NCI-H226 (cell line): ENCODE results near the gene BARX2.
A peak's percentile ranks its signal among the peaks of the same experiment; 100 is the strongest.

ENCODE experiments used
- DNase-seq: peaks from one replicate; pipeline ENCODE4 v3.0.0-alpha.2; 2015

BARX2 gene

DNA sequence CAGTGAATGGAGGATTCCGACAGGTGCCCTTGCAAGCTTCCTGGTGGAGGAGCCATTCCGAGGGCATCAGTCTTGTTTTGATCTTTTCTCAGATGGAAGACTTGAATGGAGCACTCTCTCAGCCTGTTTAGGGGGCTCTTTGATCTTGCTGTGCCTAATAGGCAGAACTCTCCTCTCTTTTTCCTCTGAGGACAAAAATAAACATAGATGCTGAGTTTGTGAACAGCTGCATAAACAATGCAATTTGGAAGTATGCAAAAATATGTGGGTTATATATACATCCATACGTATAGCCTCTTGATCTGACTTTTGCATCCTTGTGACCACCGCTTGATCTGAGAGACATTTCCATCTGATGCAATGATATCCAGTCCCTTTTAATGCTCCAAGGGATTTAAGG is 29.1 kb downstream of the BARX2 start:
- DNase-seq, result no peak

DNA sequence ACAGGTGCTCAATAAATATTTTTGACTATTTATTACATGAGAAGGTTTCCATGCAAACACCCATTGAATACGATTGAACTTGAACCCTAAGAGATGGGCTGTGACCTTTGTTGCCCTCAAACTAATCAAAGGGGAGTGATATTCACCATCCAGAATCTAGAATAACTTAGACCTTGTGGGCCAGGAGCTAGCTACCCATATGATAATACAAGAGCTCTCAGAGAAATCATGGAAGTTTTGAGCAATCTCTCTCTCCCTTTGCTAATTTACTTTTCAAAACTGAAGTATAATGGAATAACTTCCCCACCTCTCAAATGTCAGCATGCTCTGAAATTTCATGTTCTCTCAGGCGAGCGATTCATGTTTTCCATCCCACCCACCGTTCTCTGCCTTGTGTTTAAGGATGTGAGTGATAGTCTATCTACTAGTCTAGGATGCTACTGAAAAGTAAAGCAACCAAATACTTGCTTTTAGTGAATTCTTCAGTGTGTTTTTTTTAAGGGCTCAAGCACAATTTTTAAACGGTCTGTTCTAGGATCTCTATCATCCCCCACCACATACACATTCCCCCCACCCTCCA is 33.3 kb downstream of the BARX2 start:
- DNase-seq, result no peak

DNA sequence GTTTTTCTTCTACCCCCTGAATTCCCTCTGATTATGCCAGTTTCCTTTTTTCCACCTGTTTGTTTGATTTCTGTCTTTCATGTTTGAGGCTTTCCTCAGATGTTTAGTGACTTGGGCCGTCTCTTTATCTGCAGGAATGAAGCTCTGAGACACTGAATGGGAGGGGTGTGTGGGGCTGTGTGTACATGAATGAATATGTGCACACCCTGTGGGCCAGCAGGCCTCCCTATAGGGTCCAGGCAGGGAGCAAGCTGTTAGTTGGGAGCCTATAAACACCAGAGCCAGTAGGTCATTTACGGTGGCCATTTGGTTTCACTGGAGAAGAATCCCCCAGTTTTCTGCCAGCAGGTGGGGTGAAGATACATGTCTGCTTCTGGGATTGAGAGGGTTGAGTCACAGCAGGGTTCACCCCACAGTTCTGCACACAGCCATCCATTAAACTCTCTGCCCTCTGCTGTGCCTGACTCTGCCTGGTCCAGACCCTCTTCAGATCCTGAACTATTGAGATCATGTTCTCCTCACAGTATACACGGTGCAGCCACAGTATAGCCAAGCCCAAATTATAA is 34.8 kb downstream of the BARX2 start:
- DNase-seq, result peak; percentile 18

GRCh38 chr11:129412494-129412893 is 36.8 kb downstream of the BARX2 start:
- DNase-seq, result no peak

- DNase-seq, result no peak
Measured at GRCh38 chr11:129414144-129414872, 38.7 kb downstream of the BARX2 start.

- DNase-seq, result no peak
Measured at GRCh38 chr11:129416080-129416820, 40.6 kb downstream of the BARX2 start.

DNA sequence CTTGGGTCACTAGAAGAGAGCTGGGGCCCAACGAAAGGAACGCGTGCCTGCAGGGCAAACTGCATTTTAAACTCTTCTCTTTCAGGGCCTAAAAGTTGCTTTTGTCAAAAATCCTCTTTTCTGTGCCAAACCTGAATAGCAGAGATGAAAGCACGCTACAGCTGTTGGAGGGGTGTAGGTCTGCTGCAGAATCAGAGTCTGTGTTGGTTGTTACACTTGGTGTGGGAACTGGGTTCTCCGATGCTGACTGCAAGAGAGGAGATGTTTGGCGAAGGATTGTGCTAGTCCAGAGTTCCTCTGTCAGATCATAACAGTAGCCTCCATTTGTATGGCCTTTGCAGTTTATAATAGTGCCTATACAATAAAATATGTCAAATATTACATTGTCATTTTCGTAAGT is 41.8 kb downstream of the BARX2 start:
- DNase-seq, result no peak

- DNase-seq, result no peak
Measured at GRCh38 chr11:129418039-129418438, 42.4 kb downstream of the BARX2 start.

- no peak for DNase-seq
Measured at GRCh38 chr11:129419386-129419785, 43.7 kb downstream of the BARX2 start.

DNA sequence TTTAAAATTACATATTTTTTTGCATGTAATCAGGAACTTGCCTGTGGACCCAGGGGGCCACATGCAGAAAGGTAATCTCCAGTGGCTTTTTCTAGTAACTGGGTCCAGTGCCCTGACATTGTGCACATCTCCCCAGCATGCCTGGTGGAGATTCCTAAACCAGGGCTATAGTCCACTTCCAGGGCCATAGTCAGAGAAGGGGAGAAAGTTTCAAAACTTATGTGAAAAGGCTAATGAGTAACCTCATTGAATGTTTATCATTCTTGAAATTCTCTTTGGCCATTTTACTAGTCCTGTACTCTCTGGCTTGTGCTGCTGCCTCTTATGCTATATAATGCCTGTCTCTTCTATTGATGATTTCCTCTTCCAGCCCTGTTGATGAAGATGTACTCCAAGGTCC is 47.8 kb downstream of the BARX2 start:
- DNase-seq, result no peak

DNA sequence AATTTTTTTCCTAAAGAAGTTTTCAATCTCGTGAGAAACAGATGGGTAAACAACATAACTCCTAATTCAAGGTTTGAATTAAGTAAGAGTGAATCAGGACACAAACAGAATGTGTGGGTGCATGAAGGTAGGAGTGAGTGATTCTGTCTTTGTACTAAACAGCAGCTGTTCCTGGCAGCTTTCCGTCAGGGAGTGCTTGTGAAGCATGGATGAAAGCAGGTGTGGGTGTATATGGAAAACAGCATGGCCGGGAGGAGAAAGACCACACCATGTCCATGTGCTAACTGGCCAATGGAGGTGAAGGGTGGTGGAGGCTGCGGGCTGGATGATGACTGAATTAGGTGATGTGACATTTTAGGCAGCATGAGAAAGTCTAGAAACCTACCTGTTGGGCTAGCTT is 49.6 kb downstream of the BARX2 start:
- DNase-seq, result no peak

- DNase-seq, result no peak
Measured at GRCh38 chr11:129426038-129426437, 50.4 kb downstream of the BARX2 start.

DNA sequence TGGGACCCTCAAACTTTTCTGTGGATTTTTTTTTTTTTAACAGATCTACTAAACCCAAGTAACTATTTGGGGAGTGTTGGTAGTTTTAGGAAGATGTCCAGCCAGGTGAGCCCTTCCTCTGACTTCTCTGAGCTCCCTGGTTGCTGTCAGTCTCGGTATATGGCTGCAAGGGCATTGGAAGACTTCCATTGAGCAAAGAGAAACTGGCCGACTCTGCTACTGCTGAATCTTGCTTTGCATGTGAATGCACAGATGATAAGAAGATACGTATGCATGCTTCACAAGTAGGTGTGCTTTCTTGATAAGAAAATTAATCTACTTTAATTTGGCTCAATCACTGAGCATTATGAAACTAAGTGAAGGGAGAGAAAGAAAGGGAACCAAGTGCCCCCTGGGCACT is 51.1 kb downstream of the BARX2 start:
- no peak for DNase-seq

DNA sequence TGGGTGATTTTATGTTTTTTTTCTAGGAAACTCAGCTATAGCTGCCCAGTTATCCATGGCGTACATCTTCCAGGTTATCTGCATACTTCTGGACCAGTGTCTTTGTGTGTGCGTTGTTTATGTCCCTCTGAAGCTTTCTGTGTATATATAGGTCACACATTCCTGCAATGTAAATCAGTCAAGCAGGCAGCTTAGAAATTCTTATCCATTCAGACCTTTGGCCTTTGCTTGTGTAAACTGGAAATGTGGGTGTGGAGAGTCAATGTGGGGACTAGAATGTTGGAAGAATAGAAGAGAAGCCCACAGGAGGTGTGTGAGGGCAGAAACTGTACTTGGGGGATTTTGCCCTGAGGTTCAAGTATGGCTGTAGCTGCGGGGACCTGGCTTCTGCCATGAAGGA is 51.7 kb downstream of the BARX2 start:
- no peak for DNase-seq

DNA sequence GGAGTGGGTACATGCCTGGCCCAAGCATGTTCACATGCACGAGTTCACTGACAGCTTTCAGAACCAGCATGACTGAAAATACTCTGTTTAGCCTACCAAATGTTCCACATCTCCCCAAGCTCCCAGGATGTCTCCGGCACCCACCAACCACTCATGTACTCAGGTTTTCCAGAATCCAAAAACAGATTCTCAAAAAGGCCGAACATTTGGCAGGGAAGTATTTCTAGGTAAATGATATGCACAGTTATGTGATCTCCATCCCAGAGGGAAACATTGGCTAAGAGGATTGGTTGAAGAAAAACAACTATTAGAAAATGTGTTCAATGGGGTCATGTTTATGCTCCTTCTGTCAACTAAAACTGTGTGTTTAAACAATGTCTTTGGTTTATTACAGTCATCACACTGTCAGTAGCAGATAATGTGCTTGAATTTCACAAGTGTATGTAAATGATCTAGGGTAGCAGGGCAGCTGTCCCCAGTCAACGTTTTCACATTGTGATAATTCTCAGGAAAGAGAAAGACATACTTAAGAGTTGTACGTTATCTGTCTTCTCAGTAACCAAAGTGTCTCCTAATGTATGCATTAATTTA is 52.3 kb downstream of the BARX2 start:
- DNase-seq, result no peak

GRCh38 chr11:129428557-129428956 is 52.9 kb downstream of the BARX2 start:
- DNase-seq, result no peak

DNA sequence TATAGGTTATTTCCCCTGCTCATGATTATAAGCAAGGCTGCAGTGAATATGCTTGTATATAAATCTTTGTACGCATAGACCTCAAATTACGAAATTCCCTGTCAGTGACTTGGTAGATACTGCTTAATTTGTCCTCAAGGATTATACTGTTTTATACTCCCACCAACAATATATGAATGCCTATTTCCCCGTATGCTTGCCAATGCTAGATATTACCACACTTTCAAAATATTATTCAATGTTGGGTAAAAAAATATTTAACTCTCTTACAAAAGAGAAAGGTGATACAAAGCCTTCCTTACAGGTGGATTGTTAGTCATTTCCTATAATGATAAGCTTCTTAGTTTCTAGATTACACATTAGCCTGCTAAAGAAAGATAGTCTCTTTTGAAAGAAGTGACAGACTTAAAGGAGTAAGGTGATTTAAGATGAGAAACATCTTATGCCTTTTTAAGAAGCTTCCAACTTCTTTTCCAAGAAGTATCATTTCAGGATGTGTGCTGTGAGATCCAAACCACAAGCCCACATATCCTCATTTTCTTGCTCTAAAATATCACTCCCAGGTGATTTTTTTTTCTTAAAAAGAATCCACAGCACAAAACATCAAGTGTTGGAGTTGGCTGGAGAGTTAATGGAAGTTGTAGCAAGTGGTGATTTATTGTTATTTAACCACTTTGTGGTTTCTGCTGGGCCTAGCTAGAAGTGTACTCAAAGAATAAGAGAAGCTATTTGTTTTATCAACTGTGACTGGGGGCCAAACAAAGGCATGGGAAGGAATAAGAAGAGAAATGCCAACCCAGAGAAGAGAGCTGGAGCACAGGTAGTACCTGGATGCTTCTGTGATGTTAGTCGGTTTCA is 59.2 kb downstream of the BARX2 start:
- peak; percentile 79 for DNase-seq

GRCh38 chr11:129435499-129436245 is 60.0 kb downstream of the BARX2 start:
- DNase-seq, result peak; percentile 97

- DNase-seq, result no peak
Measured at GRCh38 chr11:129436573-129436972, 60.9 kb downstream of the BARX2 start.

DNA sequence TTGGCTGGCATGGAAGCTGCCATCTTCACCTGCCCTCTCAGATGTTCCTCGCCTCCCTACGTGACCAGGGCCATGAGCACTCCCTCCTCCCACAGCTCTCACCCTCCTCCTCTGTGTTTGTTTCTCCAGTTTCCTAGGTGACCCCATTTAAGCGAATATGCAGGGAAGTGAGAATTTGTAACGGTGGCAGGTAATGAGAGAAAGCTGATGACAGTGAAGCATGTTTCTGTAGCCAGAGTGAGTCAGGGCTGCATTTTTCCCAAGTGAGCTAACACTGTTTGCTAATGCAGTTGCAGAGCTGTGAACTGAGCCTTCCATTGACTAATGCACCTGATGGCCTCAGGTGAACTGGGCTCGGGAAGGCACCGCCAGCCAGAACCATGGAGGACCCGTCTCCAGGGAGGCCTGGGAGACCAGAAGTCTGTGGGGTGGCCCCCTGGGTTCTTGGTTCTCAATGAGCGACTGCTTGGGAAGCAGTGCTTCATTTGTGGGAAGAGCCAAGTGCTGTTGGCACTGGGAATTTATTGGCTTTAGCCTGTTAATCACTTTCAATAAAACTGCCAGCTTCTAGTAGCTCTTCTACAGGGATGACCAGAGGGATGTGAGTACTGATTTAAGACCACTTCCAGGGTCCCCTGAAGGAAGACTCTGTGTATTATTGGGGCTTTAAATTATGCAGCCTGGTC is 64.5 kb downstream of the BARX2 start:
- DNase-seq, result peak; percentile 98

DNA sequence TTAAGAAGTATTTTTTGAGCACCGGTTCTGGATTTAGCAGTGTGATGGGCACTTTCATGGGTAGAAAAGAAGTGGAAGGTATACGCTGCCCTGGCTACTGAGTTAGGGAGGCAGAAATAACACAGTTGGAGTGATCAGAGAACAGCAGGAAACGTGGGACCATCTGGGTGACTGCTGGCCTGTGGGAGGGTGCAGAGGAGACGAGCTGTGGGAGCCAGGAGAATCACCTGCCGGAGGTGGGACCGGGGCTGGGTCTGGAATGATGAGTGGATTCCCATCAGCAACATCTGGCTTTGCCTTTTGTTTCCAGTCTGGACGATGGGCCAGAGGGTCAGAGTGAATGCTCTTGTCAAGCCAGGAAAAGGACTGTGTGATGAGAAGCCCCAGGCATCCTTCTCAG is 66.5 kb downstream of the BARX2 start:
- DNase-seq, result no peak
